ENCODE data around the gene FOXP1.

DNA sequence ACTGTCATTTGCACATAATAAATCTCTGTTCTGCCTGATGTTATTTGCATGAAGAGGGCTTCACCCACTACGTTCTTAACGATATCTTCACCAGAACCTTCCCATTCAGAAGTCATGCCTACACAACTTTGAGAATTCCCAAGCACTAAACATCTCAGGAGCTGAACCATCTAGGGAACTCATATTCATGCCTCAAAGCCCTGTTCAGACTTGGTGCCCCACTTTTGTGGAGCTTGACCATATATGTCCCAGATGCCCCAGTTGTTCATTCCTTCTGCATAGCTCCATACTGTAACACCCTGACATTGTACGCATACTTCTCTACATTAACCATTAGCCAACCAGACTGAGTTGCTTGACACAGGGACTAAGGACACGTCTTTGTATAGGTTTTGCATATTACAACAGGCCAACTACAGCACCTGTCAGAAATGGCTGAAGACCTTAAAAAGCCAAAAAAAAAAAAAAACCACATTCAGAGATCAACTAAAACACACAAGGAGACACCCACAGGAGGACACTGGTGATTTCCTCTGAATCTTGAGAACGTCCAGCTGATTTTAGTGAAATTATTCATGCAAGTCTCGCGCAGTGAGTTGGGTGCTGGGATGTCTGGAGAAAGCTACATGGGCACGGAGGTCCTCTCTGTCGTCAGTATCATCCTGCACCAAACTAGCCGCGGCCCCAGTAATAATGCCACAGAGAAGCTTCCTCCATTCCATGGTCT lies 141.4 kb downstream of the FOXP1 start:
- TF ChIP-seq, protein P1, sequence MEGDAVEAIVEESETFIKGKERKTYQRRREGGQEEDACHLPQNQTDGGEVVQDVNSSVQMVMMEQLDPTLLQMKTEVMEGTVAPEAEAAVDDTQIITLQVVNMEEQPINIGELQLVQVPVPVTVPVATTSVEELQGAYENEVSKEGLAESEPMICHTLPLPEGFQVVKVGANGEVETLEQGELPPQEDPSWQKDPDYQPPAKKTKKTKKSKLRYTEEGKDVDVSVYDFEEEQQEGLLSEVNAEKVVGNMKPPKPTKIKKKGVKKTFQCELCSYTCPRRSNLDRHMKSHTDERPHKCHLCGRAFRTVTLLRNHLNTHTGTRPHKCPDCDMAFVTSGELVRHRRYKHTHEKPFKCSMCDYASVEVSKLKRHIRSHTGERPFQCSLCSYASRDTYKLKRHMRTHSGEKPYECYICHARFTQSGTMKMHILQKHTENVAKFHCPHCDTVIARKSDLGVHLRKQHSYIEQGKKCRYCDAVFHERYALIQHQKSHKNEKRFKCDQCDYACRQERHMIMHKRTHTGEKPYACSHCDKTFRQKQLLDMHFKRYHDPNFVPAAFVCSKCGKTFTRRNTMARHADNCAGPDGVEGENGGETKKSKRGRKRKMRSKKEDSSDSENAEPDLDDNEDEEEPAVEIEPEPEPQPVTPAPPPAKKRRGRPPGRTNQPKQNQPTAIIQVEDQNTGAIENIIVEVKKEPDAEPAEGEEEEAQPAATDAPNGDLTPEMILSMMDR (IDR thresholded peaks at IDR 0.05), result no peak
- TF ChIP-seq POLR2A (IDR thresholded peaks at IDR 0.05), result no peak

Measured in uterus (tissue), 2 donors.